GM19239 (cell line): ENCODE measurements around the gene ERICH3.

Experiments used
- DNase-seq: peaks from one replicate; pipeline ENCODE4 v3.0.0; 2011; ENCODE audit warnings: low spot score; ENCODE audit not compliant: insufficient read length
- FAIRE-seq: peaks from 2 replicates; lab custom pipeline; 2011; peaks lifted over from hg19 to GRCh38; lab: Jason Lieb, UNC

Gene ERICH3

GRCh38 chr1:74528123-74528522 lies 145.5 kb downstream of the ERICH3 start:
- FAIRE-seq (no peak), DNase-seq (no peak)

- FAIRE-seq (no peak), DNase-seq (no peak)
These were observed 146.9 kb downstream of the ERICH3 start for GRCh38 chr1:74526708-74527107.

GRCh38 chr1:74523873-74524480 lies 149.6 kb downstream of the ERICH3 start:
- no peak for DNase-seq
- no peak for FAIRE-seq

GRCh38 chr1:74522148-74522547 lies 151.4 kb downstream of the ERICH3 start:
- FAIRE-seq: no peak
- no peak for DNase-seq
